ENCODE results near the gene MGP.

- TF ChIP-seq EP300 (IDR thresholded peaks at IDR 0.05; ENCODE audit: low read depth) (no peak), CTCF (IDR thresholded peaks at IDR 0.05) (no peak), POLR2A (IDR thresholded peaks at IDR 0.05) (no peak)
These were observed 43.3 kb upstream of the MGP start for GRCh38 chr12:14928931-14929330.

Data from transverse colon (tissue), 3 donors.